B cell (primary cell): ENCODE data around the gene HBZ. TPM values are rescaled to one million over a fixed set of nuclear protein-coding genes. Genes with fewer than 3 reads are reported as not detected.
"Not testable (repeated sequence)": the region's sequence is repeated elsewhere in the genome, so short reads cannot be mapped to it uniquely, and the experiment has no call there.

Experiments used
- ATAC-seq: fragments of 200-7000 bp; cut with Tn5 transposase; one replicate; pipeline ENCODE4 v1.10.0; 2021; ENCODE audit warnings: low read depth, mild to moderate bottlenecking, moderate number of reproducible peaks, moderate library complexity
- CTCF ChIA-PET: fragments of 350-600 bp; sonication (Branson Sonifier 250); formaldehyde crosslinking; loops from one replicate; lab custom pipeline; 2021; ENCODE audit warnings: antibody characterized with exemption, inconsistent platforms; lab: Charles Lee
- POLR2A ChIA-PET: fragments of 350-600 bp; sonication (Branson Sonifier 250); formaldehyde crosslinking; loops from one replicate; lab custom pipeline; 2021; ENCODE audit warnings: antibody characterized with exemption; lab: Charles Lee
- DNase-seq: peaks from one replicate; pipeline ENCODE4 v3.0.0; 2013
- H2AFZ ChIP-seq: 2 replicates; pipeline ENCODE4 v1.6.1; 2012; ENCODE audit warnings: mild to moderate bottlenecking, low read depth, low read length; ENCODE audit not compliant: insufficient read depth, poor library complexity, severe bottlenecking
- H3K27ac ChIP-seq, 2 donors: 1 replicate in 1 of 2; 2 replicates in 1 of 2; pipeline ENCODE4 v1.5.1; 2012 to 2013; ENCODE audit warnings: low read length in 2 of 2, mild to moderate bottlenecking in 2 of 2, moderate library complexity in 1 of 2
- H3K27me3 ChIP-seq, 4 experiments: fragments of 200-600 bp in 1 of 4; sonication (generic) in 1 of 4; replicated peaks in 1 of 4; 1 replicate in 2 of 4; 2 replicates in 2 of 4; pipeline versions ENCODE4 v1.6.1 to v1.7.0; 2013 to 2016; ENCODE audit warnings: low read length in 3 of 4, mild to moderate bottlenecking in 2 of 4, mixed read lengths in 1 of 4, moderate library complexity in 1 of 4; ENCODE audit not compliant: insufficient read depth in 4 of 4, control insufficient read depth in 3 of 4; ENCODE audit errors: control extremely low read depth in 1 of 4
- H3K36me3 ChIP-seq, 2 experiments: replicated peaks in 1 of 2; 1 replicate in 1 of 2; 2 replicates in 1 of 2; pipeline versions ENCODE4 v1.6.1 to v1.7.1; 2013; ENCODE audit warnings: low read length in 1 of 2; ENCODE audit not compliant: insufficient read depth in 2 of 2, control insufficient read depth in 1 of 2; ENCODE audit errors: control extremely low read depth in 1 of 2, extremely low read depth in 1 of 2
- H3K4me1 ChIP-seq, 2 donors: fragments of 200-600 bp in 1 of 2; sonication (generic) in 1 of 2; 1 replicate in 1 of 2; 2 replicates in 1 of 2; pipeline versions ENCODE4 v1.5.1 to v1.6.1; 2013 to 2017; ENCODE audit warnings: low read length in 2 of 2; ENCODE audit not compliant: control insufficient read depth in 2 of 2, insufficient read depth in 2 of 2
- H3K4me2 ChIP-seq: replicated peaks from 2 replicates; pipeline ENCODE3; 2012; ENCODE audit warnings: mild to moderate bottlenecking, low read depth, low read length; ENCODE audit not compliant: poor library complexity, severe bottlenecking
- H3K4me3 ChIP-seq, 5 experiments: fragments of 200-600 bp in 1 of 5; sonication (generic) in 1 of 5; 1 replicate in 3 of 5; 2 replicates in 2 of 5; pipeline versions ENCODE4 v1.5.1 to v1.7.0; 2011 to 2016; ENCODE audit warnings: low read length in 4 of 5, mild to moderate bottlenecking in 4 of 5, low read depth in 2 of 5, control low read depth in 1 of 5, moderate library complexity in 1 of 5; ENCODE audit not compliant: insufficient read depth in 1 of 5; ENCODE audit errors: control extremely low read depth in 1 of 5, extremely low read depth in 1 of 5
- H3K79me2 ChIP-seq: fragments of 200-600 bp; sonication (generic); one replicate; pipeline ENCODE4 v1.6.0; 2016; ENCODE audit warnings: low read length; ENCODE audit not compliant: control insufficient read depth, insufficient read depth
- H3K9ac ChIP-seq: fragments of 200-600 bp; sonication (generic); 2 replicates; pipeline ENCODE4 v1.6.1; 2017; ENCODE audit warnings: mild to moderate bottlenecking, low read length, moderate library complexity
- H3K9me3 ChIP-seq, 3 donors: one replicate each; pipeline versions ENCODE4 v1.6.1 to v1.7.1; 2013; ENCODE audit warnings: low read length in 2 of 3; ENCODE audit not compliant: control insufficient read depth in 2 of 3, insufficient read depth in 1 of 3; ENCODE audit errors: control extremely low read depth in 1 of 3
- H4K20me1 ChIP-seq: 2 replicates; pipeline ENCODE4 v1.6.0; 2012; ENCODE audit warnings: mild to moderate bottlenecking, low read length; ENCODE audit not compliant: insufficient read depth, control insufficient read depth, poor library complexity, severe bottlenecking
- H3K27ac Mint-ChIP-seq: one replicate; pipeline ENCODE4 v1.8.0; 2021; ENCODE audit warnings: mixed read lengths
- H3K27me3 Mint-ChIP-seq: one replicate; pipeline ENCODE4 v1.8.0; 2021; ENCODE audit warnings: mixed read lengths
- H3K4me1 Mint-ChIP-seq: one replicate; pipeline ENCODE4 v1.8.0; 2021; ENCODE audit warnings: mixed read lengths
- H3K4me3 Mint-ChIP-seq: one replicate; pipeline ENCODE4 v1.8.0; 2021; ENCODE audit warnings: mixed read lengths
- H3K9me3 Mint-ChIP-seq: one replicate; pipeline ENCODE4 v1.8.0; 2022; ENCODE audit warnings: mixed read lengths; ENCODE audit not compliant: insufficient read depth
- CTCF ChIP-seq: fragments of 200-600 bp; IDR thresholded peaks from one replicate; pipeline ENCODE4 v1.8.0; 2022; ENCODE audit warnings: antibody characterized with exemption, mild to moderate bottlenecking
- EZH2 ChIP-seq: IDR thresholded peaks from 2 replicates; pipeline ENCODE4 v1.6.1; 2012; ENCODE audit warnings: borderline replicate concordance, low read depth, mild to moderate bottlenecking, moderate library complexity, low read length; ENCODE audit not compliant: insufficient read depth, poor library complexity, severe bottlenecking
- WGBS: methylation state at CpG from one replicate; pipeline ENCODE4 v1.1.5; 2013; ENCODE audit warnings: missing lambda C conversion rate; ENCODE audit not compliant: insufficient coverage; 5-methylcytosine and 5-hydroxymethylcytosine counted together
- intact Hi-C: fragments of 100-400 bp; cut with micrococcal nuclease; formaldehyde crosslinking; loops from one replicate; pipeline ENCODE4 v1.10.0; 2022
- polyA plus RNA-seq: library from polyadenylated mRNA; depleted of rRNA; stranded (reverse); fragments of >200 nt; gene quantifications from 2 replicates; pipeline ENCODE4 v1.2.3, GENCODE V29; 2012
- total RNA-seq, 2 donors: library from RNA; stranded (reverse); fragments of 120-200 nt in 1 of 2; gene quantifications; 1 replicate in 1 of 2; 2 replicates in 1 of 2; pipeline versions ENCODE4 v1.2.3 to v1.2.4, GENCODE V29; 2013 to 2022

The HBZ gene
- total and polyA plus RNA-seq, 2 donors (not counting 1 experiment from before 2014, with no cell fraction given), result not detected

- peak; percentile 9 for DNase-seq
- ATAC-seq, H4K20me1 ChIP-seq, POLR2A ChIA-PET, H3K9me3 Mint-ChIP-seq, H3K4me3 ChIP-seq, H3K27ac Mint-ChIP-seq, CTCF ChIA-PET, H3K27ac ChIP-seq, H3K79me2 ChIP-seq, intact Hi-C loops, H3K9me3 ChIP-seq, H3K4me2 ChIP-seq, H3K9ac ChIP-seq, H2AFZ ChIP-seq, H3K36me3 ChIP-seq, H3K4me1 ChIP-seq: not testable (repeated sequence)
- H3K27me3 Mint-ChIP-seq, result peaks cover 39% of the 10 kb centered on the region
- H3K4me3 Mint-ChIP-seq, result peak overlapping the region; percentile 41
- peaks cover 0 to 51% (median 23%) of the 10 kb centered on the region in 4 experiments for H3K27me3 ChIP-seq
- 21% methylated on average over 3 of the region's 13 CpGs for WGBS
- H3K4me1 Mint-ChIP-seq, result peaks cover 26% of the 10 kb centered on the region
Observed at GRCh38 chr16:173928-174769, 21.7 kb downstream of the HBZ start.

GRCh38 chr16:175011-175949 lies 22.8 kb downstream of the HBZ start:
- DNase-seq, result no peak
- no peaks in the 10 kb centered on the region for H3K79me2 ChIP-seq
- no peak overlapping the region for H3K27ac ChIP-seq
- H3K36me3 ChIP-seq, result no peaks in the 10 kb centered on the region
- H2AFZ ChIP-seq, result no peak overlapping the region
- H3K4me2 ChIP-seq, result no peak overlapping the region
- POLR2A ChIA-PET, result no interaction called here
- ATAC-seq, result no peak
- no peak overlapping the region for H3K9ac ChIP-seq
- intact Hi-C loops, result no loop called here
- no peak overlapping the region for H3K27ac Mint-ChIP-seq
- peaks cover 0 to 4% (median 0%) of the 10 kb centered on the region in 3 donors for H3K9me3 ChIP-seq
- peaks cover 6 to 11% of the 10 kb centered on the region in 2 donors for H3K4me1 ChIP-seq
- no peak overlapping the region for H3K4me3 ChIP-seq
- CTCF ChIA-PET, result no interaction called here
- peaks cover 0 to 58% (median 29%) of the 10 kb centered on the region in 4 experiments for H3K27me3 ChIP-seq
- H3K4me1 Mint-ChIP-seq, result peaks cover 30% of the 10 kb centered on the region
- no peaks in the 10 kb centered on the region for H4K20me1 ChIP-seq
- peak overlapping the region; percentile 45 for H3K4me3 Mint-ChIP-seq
- no peaks in the 10 kb centered on the region for H3K9me3 Mint-ChIP-seq
- peaks cover 42% of the 10 kb centered on the region for H3K27me3 Mint-ChIP-seq
- TF ChIP-seq EZH2 (no peak), CTCF (no peak)
- WGBS, result 13% methylated on average over 3 of the region's 8 CpGs

- H3K9ac ChIP-seq, H3K27ac ChIP-seq, H4K20me1 ChIP-seq, H3K4me3 ChIP-seq, H2AFZ ChIP-seq, H3K9me3 Mint-ChIP-seq, intact Hi-C loops, H3K9me3 ChIP-seq, CTCF ChIA-PET, H3K4me2 ChIP-seq, H3K36me3 ChIP-seq, ATAC-seq, DNase-seq, H3K27ac Mint-ChIP-seq, H3K79me2 ChIP-seq, POLR2A ChIA-PET: not testable (repeated sequence)
- WGBS, result no CpG with 5 or more reads among the region's 39 CpGs
- Mint-ChIP-seq H3K4me1 (peaks cover 32% of the 10 kb centered on the region), H3K4me3 (peak overlapping the region; percentile 45), H3K27me3 (peaks cover 37% of the 10 kb centered on the region)
- H3K4me1 ChIP-seq, result peaks cover 12 to 17% of the 10 kb centered on the region in 2 donors
- H3K27me3 ChIP-seq, result peaks cover 0 to 61% (median 29%) of the 10 kb centered on the region in 4 experiments
Observed at GRCh38 chr16:176006-176405, 23.6 kb downstream of the HBZ start.
